Measurements from ENCODE around the gene NRSN2.
A peak's percentile ranks its signal among the peaks of the same experiment; 100 is the strongest.
"Not testable (repeated sequence)": the region's sequence is repeated elsewhere in the genome, so short reads cannot be mapped to it uniquely, and the experiment has no call there.

Gene NRSN2

DNA sequence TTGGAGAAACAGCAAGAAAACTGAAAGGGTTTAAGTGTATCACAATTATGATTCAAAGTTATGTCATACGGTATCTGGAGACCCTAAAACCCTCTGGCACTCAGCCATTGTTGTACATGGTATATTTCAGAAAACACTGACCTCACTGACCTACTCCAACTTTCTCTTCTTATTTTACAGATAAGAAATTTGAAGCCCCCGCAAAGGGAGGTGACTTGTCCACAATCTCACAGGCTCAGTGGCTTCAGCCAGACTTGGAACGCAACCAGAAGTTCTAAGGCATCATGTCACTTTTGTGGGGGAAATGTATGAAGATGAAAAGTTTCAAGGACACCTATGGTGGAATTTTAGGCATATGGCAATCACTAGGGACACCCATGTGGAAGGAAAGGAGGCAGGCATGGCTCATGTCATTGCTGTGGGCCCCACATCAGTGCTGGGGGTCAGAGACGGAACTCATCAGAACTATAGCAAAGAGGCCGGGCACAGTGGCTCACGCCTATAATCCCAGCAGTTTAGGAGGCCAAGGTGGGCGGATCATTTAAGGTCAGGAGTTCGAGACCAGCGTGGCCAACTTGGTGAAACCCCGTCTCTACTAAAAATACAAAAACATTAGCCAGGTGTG is 28.5 kb downstream of the NRSN2 start:
- DNase-seq, result no peak

DNA sequence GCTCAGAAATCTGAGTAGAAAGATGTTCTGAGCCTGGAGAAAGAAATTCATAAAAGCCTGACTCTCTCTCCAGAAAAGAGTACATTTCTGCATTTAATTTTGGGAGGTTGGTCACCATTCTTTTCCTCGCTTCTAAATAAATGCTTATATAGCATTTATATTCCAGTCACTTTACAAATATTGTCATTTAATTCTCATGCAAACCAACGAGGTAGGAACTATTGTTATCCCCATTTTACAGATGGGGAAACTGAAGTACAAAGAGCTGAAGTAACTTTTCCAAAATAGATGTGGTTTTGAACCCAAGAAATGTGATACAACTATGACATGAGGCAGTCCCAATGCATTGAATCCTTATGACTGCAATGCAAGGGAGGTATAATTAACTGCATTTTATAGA is 29.2 kb downstream of the NRSN2 start:
- DNase-seq, result no peak

DNA sequence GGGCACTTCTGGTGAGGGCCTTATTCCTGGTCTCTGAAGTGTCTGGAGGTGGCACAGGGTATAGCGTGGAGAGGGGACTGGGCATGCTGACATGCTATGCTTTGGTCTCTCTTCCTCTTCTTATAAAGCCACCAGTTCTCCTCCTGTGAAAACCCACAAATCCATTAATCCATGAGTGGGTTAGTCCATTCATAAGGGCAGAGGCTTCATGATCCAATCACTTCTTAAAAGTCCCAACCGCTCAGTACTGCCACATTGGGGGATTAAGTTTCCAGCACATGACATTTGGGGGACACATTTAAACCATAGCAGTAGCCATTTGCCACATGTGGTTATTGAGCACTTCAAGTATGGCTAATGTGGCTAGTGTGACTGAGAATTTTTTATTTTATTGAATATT is 29.8 kb downstream of the NRSN2 start:
- no peak for DNase-seq

DNA sequence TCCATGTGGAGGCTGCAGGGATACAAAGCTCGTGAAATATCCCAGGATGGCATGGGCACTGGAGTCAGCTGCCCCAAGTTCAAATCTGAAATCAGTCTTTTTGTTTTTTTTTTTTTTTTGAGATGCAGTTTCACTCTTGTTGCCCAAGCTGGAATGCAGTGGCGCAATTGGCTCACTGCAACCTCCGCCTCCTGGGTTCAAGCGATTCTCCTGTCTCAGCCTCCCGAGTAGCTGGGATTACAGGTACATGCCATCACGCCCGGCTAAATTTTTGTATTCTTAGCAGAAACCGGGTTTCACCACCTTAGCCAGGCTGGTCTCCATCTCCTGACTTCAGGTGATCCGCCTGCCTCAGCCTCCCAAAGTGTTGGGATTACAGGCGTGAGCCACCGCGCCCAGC is 30.7 kb downstream of the NRSN2 start:
- DNase-seq, result not testable (repeated sequence)

DNA sequence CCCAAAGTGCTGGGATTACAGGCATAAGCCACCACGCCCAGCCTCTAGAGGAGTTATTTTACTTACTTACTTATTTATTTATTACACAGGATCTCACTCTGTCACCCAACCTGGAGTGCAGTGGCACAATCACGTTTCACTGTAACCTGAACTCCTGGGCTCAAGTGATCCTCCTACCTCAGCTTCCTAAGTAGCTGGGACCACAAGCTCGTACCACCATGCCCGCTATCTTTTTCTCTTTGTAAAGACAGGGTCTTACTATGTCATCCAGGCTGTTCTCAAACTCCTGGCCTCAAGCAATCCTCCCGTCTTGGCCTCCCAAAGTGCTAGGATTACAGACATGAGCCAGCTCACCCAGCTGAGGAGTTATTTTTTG is 32.0 kb downstream of the NRSN2 start:
- no peak for DNase-seq

DNA sequence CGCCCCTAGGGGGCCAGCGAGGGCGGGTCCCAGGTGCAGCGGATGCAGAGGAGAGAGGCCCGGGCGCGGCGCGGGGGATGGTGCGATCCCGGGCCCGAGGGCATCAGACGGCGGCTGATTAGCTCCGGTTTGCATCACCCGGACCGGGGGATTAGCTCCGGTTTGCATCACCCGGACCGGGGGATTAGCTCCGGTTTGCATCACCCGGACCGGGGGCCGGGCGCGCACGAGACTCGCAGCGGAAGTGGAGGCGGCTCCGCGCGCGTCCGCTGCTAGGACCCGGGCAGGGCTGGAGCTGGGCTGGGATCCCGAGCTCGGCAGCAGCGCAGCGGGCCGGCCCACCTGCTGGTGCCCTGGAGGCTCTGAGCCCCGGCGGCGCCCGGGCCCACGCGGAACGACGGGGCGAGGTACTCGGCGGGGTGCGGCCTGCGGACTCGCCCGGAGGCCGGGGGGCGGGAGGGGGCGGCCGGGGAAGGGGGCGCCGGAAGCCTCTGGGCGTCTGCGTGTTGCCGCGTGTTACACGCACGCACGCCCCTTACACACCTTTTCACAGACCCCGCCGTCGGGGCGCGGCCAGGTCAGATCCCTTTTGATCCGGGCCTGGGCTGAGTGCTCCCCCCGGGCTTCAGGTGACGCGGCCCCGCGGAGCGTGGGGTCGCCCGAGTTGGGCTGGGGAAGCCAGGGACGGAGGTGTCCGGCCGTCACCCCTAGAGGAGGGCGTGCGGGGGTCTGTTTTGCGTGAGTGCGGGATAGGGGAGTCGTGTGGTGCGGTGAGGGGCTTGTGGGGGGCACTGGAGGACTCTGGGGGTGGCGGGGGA is 34.1 kb downstream of the NRSN2 start:
- peak; percentile 31 for DNase-seq

DNA sequence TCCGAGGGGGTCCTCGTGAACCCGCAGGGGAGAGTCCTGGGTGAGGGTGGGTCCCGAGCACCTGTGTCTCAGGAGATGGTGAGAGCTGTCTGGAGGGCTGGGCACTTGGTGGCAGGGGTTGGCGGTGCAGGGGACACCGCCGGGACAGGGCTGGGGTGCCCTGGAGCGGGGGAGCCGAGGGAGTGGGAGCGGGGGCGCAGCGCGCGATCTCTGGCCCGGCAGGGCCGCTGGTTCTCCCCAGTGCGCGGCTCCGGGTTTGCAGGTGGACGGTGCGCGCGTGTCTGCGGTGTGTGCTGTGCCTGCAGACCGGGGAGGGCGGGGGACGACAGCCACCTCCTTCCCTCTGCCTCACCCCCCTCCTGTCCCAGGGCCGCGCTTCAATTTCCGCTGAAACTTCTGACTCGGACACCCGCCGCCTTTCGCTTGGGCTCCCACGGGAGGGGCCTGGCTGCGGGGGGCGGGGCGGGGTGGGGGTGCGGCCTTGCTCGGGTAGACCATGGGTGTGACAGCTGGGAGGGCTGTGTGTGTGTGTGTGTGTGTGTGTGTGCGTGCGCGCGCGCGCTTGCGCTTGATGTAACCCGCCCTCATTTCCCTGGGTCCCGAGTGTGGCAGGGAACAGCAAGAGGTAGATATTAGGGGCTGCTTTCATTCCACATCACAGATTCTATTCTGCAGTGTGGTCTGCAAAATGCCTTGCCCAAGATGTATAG is 34.8 kb downstream of the NRSN2 start:
- DNase-seq, result peak; percentile 75

DNA sequence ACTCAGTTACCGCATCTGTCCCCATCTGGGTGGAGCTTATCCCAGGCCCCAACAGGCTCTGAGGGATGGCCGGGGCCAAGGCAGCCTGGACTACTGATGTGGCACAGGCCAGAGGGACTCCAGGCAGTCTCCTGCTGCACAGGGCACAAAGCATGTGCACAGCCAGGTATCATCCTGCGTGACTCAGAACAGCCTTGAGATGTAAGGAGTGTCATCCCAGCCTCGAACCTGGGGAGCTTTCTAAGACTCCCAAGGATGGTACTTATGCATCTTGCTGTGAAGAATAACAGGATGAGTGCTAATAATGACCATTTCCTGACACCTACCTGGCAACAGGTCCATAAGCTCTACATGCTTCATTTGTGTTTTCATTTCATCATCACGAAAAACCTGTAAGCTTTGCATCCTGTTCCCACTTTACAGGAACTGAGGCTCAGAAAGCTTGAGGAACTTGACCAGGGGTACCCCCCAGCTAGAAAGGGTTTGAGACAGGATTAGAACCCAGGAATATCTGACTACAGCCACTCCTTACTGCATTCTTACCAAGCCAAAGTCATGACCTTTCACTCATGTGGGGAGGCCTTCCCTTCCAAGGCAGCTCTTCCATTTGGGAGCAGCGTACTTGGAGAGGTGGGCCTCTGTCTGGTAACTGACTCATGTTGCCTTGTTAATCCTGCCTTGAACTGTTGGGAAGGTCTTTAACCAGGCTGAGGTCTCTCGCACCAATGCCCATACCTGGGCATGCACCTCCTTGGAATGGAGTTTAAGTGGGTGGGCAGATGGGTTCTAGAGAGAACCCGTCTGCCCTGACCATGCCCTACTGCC is 35.6 kb downstream of the NRSN2 start:
- no peak for DNase-seq

DNA sequence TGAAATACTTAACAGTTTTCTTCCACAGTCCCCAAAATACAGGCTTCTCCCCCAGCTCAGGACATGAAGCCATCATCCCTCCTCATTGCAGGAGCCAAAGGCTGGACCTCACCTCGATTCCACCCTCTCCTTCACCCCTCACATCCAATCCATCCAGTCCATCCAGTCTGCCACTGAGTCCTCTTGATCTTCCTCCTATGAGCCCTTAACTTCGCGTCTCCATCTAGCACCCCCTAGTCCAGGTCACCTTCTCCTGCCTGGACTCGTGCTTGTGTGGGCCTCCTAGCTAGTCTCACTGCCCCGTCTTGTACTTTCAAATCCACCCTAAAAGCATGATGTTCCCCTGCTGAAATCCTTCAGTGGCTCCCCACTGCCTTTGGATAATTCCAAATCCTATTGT is 37.0 kb downstream of the NRSN2 start:
- no peak for DNase-seq

DNA sequence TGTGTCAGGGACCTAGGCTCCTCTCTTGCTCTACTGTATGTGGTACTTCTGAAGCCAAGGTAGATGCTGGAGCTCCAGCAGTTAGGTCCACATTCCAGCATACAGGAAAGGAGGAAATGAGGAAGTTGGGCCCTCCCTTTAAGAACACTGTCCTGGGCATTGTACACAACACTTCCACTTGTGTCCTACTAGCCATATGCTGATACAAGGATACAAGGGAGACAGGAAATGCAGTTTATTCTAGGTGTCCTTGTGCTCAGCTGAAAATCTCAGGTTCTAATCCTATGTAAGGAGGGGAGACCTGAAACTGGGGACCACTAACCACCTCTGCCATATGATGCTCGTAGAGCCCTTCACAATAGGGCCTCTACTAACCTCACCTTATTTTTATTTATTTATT is 37.8 kb downstream of the NRSN2 start:
- DNase-seq, result no peak

DNA sequence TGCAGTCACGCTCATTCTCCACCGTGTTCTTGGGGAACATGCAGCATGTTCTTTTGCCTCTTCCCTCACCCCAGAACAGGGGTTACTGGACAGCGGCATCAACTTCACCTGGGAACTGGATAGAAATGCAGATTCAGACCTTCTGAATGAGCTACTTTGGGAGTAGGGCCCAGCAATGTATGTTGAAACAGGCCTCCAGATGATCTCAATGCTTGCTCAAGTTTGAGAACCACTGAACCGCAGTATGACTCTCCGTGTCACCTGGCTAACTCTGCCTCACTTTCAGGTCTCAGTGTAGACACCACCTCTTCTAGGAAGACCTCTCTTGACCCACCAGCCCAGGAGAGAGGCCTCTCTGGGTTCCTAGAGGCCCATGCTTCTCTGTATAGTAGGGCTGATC is 38.5 kb downstream of the NRSN2 start:
- no peak for DNase-seq

DNA sequence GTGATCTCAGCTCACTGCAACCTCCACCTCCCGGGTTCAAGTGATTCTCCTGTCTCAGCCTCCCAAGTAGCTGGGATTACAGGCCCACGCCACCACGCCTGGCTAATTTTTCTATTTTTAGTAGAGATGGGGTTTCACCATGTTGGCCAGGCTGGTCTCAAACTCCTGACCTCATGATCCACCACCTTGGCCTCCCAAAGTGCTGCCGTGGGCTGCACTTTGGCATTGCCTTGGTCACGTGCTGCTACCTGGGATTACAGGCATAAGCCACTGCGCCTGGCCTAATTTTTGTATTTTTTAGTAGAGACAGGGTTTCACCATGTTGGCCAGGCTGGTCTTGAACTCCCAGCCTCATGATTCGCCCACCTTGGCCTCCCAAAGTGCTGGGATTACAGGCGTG is 39.7 kb downstream of the NRSN2 start:
- not testable (repeated sequence) for DNase-seq

DNA sequence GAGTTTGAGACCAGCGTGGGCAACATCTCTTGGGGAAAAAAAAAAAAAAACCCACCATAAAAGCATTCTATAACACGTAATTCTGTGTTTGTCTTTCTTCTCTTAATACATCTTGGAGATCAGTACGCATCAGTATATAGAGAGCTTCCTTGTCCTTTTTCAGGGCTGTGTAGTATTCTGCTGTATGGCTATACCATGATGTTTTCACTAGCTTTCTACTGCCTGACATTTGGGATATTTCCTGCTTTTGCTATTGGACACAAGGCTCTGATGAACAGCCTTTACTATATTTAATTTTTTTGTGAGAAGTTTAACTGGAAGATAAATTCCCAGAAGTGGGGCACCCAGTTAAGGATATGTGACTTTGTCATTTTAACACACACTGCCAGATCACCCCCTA is 40.6 kb downstream of the NRSN2 start:
- DNase-seq, result no peak

DNA sequence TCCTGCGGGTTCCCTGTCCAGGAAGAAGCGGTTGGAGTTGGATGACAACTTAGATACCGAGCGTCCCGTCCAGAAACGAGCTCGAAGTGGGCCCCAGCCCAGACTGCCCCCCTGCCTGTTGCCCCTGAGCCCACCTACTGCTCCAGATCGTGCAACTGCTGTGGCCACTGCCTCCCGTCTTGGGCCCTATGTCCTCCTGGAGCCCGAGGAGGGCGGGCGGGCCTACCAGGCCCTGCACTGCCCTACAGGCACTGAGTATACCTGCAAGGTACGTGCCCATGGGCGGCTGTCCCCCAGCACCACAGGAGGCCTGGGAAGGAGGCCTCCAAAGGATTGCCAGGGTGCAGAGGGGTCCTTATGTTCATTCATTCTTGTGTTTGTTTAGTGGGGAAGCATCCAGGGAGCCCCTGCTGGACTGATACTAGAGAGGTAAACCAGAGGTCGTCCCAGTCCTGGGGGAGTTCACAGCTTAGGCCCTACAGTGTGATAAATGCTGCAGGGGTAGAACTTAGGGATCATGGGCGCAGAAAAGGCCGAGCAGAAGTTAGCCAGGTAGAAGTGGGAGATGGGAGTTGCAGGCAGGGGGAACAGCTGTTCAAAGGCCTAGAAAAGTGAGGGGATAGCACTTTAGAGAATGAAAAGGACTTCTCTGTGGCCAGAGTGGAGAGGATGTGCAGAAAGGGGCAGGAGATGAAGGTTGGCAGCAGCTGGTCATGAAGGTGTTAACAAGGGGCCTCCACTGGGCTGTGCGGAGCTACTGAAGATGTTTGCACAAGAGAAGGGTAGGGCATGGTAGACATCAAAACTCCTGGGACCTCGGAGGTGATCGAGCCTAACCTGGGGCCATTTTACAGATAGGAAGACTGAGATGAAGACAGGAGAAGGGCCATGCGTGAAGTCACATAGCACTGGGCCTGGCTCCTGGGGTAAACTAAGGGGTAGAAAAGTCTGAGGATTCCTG is 41.4 kb downstream of the NRSN2 start:
- no peak for DNase-seq

DNA sequence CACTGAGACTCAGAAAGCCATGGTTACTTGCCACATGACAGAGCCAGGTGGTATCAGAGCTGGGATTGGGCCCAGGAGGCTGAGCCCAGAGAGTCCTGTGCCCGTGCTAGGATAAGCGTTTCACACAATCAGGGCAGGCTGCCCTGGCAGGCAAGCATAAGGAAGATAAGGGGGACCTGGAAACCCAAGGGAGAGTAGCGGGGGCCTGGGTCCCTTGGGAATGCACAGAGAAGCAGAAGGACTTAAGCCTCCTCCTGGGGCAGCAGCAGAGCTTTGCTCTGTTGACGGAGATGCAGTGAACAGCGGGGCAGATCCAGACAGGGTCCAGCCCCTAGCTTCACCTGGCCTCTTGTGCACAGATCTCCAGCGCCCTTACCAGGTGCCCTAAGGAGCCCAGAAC is 42.3 kb downstream of the NRSN2 start:
- DNase-seq, result no peak

DNA sequence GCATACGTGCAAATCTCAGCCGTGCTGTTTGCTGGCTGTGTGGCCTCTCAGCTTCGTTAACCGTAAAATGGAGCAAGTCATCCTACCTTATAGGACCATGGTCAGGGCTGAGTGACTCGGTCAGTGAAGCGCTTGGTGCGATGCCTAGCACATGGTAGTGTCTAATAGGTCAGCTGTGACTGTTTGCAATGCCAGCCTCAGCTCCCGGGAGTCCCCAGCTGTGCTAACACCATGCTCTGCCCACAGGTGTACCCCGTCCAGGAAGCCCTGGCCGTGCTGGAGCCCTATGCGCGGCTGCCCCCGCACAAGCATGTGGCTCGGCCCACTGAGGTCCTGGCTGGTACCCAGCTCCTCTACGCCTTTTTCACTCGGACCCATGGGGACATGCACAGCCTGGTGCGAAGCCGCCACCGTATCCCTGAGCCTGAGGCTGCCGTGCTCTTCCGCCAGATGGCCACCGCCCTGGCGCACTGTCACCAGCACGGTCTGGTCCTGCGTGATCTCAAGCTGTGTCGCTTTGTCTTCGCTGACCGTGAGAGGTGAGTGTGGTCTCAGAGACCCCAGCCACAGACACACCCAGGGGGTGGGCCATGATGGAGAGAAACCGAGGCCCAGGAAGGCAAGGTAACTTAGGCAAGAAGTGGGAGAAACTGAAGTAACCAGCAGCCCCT is 44.3 kb downstream of the NRSN2 start:
- DNase-seq, result no peak

DNA sequence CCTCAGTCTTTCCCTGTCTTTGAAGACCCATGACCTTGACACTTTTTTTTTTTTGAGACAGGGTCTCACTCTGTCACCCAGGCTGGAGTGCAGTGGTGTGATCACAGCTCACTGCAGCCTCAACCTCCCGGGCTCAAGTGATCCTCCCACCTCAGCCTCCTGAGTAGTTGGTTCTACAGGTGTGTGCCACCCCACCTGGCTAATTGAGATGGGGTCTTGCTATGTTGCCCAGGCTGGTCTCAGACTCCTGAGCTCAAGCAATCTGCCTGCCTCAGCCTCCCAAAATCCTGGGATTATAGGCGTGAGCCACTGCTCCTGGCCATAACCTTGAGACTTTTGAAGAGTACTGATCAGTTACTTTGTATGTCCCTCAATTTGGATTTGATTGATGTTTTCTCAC is 46.4 kb downstream of the NRSN2 start:
- DNase-seq, result not testable (repeated sequence)

DNA sequence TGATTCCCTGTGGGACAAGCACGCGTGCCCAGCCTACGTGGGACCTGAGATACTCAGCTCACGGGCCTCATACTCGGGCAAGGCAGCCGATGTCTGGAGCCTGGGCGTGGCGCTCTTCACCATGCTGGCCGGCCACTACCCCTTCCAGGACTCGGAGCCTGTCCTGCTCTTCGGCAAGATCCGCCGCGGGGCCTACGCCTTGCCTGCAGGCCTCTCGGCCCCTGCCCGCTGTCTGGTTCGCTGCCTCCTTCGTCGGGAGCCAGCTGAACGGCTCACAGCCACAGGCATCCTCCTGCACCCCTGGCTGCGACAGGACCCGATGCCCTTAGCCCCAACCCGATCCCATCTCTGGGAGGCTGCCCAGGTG is 49.3 kb downstream of the NRSN2 start:
- DNase-seq, result no peak

DNA sequence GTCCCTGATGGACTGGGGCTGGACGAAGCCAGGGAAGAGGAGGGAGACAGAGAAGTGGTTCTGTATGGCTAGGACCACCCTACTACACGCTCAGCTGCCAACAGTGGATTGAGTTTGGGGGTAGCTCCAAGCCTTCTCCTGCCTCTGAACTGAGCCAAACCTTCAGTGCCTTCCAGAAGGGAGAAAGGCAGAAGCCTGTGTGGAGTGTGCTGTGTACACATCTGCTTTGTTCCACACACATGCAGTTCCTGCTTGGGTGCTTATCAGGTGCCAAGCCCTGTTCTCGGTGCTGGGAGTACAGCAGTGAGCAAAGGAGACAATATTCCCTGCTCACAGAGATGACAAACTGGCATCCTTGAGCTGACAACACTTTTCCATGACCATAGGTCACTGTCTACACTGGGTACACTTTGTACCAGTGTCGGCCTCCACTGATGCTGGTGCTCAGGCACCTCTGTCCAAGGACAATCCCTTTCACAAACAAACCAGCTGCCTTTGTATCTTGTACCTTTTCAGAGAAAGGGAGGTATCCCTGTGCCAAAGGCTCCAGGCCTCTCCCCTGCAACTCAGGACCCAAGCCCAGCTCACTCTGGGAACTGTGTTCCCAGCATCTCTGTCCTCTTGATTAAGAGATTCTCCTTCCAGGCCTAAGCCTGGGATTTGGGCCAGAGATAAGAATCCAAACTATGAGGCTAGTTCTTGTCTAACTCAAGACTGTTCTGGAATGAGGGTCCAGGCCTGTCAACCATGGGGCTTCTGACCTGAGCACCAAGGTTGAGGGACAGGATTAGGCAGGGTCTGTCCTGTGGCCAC is 49.9 kb downstream of the NRSN2 start:
- DNase-seq, result no peak

DNA sequence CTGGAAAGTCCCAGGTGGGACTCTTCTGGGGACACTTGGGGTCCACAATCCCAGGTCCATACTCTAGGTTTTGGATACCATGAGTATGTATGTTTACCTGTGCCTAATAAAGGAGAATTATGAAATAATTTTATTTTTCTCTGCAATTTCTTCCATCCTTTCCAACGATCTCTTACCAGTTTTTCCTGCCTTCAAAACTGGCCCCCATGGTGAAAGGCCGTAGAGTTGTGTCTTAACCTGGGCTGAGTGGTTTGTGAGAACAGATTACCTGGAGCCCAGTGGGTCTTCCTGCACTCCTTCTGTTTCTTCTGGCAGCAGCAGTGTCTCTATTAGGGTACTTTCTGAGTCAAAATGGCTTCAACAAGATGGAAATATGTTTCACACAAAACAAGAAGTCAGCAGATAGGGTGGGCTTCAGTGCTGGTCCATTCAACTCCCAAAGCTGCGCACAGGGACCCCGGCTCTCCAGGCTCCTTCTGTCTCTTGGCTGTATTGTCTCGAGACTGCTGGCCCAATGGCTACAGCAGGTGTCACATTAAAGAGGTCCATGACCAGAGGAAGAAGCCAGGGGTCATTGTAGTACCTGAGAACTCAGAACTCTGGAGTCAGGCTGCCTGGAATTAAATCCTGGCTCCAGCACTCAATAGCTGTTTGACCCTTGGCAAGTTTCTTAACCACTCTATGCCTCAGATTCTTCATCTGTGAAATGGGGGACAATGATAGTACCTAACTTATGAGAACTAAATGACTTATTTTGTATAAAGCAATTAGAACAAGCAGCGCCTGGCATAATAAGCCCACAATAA is 50.7 kb downstream of the NRSN2 start:
- DNase-seq, result no peak
